CD4-positive, alpha-beta T cell treated with Interleukin-6 for 4 hours (primary cell): Measurements from ENCODE around the gene C4orf36.
A peak's percentile ranks its signal among the peaks of the same experiment; 100 is the strongest.

Experiments
- DNase-seq: peaks from one replicate; pipeline ENCODE4 v3.0.0-alpha.2; 2020; ENCODE audit warnings: mixed read lengths

C4orf36 gene, protein sequence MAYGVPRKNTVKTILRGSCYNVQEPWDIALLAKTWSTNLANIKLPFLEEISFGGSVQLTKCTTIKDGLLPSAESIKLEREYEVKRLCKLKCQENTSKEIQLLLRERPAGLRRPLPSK

DNA sequence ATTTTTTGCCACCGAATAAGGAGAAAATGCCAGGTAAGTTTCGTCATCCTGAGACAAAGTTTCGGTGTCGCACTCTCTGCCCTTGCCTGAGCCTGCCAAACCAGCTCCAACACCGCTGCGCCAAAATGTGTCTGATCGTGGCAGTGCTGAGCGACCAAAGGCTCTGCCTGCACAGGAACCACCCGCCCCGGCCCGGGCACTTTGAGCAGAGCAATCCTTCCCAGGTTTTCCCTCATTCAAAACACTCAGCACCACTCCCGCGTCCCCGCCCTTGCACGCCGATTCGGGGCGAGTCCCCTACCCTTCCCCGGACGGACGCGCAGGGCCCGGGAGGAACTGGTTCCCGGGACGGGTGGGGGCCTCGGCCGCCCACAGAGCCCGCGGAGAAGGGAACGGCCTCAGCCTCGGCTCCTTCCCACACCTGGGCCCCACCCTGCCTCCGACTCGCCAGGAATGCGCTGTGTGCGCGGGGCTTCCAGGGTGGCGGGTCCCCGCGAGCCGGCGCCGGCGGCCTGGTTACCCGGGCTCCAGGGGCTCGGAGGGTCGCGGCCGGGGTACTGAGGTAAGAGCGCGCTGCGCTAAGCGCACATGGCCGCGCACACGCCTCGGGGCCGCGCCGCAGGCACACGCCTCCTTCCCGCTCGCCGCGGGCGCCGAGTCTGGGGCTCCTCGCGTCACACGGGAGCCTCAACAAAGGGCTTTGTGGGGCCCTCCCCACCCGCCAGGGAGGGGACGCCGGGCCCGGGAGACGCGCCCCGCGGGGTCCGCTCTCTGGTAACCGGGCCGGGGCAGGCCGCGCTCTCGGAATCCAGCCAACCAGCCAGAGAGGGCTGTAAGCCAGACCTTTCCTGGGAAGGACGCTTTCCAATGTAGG, at the start of gene C4orf36:
C4orf36 (minus strand) TSS at position 661 of the 874 bp plus-strand sequence. CDS start 902 bp downstream, outside the sequence.
- DNase-seq, result peak; percentile 32

- no peak for DNase-seq
These were observed 48.8 kb upstream of the C4orf36 start for GRCh38 chr4:86940920-86941460.

GRCh38 chr4:86939729-86940575, 47.7 kb upstream of the C4orf36 start:
- DNase-seq, result peak; percentile 29

DNA sequence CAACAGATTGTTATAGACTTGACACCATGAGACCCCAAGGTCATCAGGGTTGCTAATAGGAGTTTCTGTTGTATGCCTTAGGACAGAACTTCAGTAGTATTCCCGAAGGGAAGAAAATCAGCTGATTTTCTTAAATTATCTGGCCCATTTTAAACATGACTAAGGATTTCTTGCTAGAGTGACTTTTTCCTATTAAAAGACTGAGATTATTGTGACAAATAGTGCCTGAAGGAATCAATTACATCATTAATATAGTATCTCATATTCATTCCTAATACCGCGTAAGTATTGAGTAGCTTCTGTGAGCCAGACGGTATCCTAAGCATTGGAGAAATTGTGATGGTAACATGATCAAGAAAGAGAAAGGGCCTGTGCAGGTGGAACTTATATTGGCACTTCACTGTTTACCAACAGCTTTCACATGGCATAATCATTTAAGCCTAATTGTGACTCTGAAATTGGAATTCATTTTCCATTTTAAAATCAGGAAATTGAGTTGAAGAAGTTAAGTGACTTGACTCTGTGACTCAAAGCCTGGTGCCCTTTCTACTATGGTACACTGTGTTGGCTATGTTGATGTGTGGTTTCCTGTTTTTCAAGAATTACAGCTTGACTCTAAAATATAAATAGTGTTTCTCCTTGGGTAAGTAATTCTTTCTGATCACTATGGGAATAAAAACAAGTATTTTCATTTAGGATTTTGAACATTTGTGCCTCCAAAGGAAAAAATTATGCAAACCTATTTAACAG, 46.7 kb upstream of the C4orf36 start:
- DNase-seq, result peak; percentile 21

DNA sequence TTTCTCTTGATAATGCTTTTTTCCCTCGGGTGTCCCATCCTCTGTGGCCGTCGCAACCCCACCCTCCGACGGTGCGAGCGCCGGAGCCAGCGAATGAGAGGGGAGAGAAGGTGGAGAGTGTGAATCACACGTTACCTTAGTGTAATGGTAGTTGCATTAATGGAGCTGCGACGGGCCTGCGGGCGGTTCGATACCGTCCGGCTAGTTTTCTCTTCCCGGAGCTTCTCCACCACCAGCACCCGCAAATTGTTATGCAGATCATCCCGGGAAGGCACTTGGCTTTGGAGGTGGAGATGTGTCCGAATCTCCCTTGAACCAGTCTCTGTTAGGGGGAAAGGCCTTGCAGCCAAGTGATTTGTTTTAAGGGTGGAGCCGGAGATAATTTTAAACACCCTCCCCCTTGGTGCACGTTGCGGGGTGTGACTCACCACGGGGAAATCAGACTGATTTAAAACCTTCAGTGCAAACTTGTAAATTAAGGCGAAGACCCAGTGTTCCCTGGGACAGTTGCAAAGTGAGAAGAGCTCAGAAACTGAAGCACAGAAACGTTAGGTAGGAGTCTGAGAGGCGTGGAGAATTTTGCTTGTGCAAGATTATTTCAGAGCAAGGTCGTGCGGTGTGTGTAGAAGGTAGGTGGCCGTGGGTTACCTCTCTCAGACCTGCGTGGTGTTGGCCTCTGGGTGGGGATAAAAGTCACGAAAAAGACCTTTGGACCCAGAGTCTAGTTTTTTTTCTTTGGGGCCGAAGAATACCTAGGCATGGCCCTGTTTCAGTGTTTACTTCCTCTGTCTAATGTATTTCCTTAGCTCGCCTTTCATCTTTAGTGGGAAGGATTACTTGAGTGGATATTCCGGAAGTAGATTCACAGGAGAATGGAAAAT, 43.9 kb upstream of the C4orf36 start:
- peak; percentile 83 for DNase-seq

DNA sequence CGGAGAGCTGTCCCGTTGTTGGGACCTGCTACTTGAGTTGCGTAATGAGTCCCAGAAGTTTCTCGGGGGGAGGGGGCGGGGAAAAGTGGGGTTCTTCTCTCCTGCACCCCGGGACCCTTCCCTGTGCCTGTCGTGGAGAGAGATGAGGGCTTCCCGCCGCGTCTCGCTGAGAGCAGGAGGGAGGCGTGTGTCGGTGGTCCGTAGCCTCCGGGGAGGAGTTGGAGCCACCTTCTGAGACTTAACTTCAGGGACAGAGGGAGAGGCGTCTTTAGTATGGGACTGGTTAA, 43.3 kb upstream of the C4orf36 start:
- DNase-seq, result no peak

DNA sequence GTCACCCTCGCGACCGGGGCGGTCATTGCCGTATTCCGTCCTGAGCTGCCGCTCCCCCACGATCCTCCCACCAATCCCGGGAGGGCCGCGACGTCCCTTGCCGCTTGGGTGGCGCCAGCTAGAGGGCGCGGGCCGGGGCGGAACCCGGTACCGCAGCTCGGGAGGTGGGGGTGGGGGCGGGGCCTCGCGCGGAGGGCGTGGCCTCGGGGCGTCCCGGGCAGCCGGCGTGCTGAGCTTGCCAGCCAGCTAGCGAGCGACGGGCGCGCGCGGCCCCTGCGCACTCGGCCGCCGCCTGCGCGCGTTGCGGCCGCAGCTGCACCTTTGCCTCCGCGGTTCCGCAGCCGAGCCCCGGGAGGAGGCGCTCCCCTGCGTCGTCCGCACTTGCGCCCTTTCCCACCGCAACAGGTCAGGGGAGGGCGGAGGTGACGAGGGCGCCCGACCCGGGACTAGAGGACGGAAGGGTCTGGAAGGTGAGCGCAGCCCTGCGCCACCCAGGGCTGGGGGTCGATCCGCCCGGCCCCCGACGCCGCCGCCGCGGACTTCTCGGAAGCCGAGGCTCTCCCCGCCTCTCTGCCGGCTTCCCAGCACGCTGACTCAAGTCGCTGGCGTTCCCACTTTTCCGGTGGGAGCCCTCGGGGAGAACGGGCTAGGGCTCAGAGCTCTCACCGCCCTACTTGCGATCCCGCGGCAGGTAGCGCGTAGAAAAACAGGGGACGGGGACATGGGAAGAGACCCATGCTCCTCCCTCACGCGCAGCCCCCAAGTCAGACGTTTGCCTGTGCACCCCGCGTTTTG, 42.7 kb upstream of the C4orf36 start, which contains the start of gene AFF1:
AFF1 (plus strand) TSS at position 241 of the 795 bp plus-strand sequence. CDS start 13,523 bp downstream, outside the sequence.
- peak; percentile 94 for DNase-seq

GRCh38 chr4:86934147-86934770, 42.0 kb upstream of the C4orf36 start:
- DNase-seq, result no peak

- no peak for DNase-seq
These were observed 36.4 kb upstream of the C4orf36 start for GRCh38 chr4:86928400-86929255.

GRCh38 chr4:86927843-86928395, 35.7 kb upstream of the C4orf36 start:
- no peak for DNase-seq

DNA sequence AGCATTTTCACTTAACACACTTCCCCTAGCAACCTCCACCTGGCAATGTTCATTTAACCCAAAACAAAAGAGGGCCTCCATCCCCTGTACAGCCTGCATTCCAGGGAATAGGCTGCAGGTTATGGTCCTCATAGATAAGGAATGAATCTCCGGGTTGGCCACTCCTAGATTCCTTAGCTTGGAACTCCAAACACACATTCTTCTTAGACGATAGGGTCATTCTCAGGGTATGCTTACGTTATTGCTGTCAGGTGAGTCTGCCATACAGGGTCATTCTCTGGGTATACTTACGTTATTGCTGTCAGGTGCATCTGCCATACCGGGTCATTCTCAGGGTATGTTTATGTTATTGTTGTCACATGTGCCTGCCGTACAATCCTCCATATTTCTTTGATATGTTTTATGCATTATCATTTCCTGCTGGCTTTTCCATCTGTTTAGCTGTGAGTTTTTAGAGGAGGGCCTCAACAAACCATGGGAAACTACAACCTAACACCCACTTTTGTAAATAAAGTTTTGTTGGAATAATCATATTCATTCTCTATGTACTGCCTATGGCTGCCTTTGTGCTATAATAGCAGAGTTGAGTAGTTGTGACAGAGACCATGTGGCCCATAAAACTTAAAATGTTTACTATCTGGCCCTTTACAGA, 34.3 kb upstream of the C4orf36 start:
- no peak for DNase-seq

GRCh38 chr4:86924811-86925210, 32.6 kb upstream of the C4orf36 start:
- DNase-seq, result no peak

- DNase-seq, result no peak
These were observed 29.5 kb upstream of the C4orf36 start for GRCh38 chr4:86921608-86922252.

DNA sequence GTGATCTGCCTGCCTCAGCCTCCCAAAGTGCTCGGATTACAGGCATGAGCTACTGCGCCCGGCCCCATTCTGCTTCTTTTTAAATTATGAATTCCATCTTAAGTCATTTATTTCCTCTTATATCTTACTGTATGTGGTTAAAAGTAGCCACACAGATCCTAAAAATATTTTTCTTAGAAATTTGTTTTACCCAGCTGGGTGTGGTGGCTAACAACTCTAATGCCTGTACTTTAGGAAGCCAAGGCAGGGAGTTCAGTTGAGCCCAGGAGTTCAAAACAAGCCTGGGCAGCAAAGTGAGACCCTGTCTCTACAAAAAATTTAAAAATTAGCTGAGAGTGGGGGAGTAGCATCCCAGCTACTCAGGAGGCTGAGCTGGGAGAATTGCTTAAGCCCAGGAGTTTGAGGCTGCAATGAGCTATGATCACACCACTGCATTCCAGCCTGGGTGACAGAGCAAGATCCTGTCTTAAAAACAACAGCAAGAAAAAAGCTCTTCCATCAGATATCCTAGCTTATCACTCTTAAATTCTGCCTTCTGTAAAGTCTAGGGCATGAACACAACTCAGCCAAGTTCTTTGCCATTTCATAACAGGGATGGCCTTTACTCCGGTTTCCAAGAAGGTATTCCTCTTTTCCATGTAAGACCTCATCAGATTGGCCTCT, 27.5 kb upstream of the C4orf36 start:
- no peak for DNase-seq

- no peak for DNase-seq
These were observed 26.4 kb upstream of the C4orf36 start for GRCh38 chr4:86918539-86919072.

GRCh38 chr4:86917212-86918039, 25.2 kb upstream of the C4orf36 start:
- no peak for DNase-seq
